Measurements from ENCODE around the gene SMIM13.

DNA sequence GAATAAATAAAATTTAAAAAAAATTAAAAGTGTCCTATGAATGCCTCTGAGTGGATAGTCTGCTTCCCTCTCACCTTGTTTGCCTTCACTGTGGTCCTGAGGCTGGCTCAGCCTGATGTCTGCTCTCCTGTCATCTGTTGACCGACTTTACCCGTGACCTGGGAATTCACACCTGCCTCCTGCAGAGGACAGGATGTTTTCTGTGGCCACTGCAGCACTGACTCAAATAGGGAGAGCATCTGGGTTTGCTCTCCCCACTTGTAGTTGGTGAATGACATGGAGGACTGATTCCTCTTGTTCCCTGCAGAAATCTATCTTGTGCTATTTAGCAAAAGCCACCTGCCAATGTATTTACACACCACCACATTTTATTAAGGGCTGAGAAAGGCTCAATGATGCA is 70.3 kb downstream of the SMIM13 start:
- TF ChIP-seq, protein P1, sequence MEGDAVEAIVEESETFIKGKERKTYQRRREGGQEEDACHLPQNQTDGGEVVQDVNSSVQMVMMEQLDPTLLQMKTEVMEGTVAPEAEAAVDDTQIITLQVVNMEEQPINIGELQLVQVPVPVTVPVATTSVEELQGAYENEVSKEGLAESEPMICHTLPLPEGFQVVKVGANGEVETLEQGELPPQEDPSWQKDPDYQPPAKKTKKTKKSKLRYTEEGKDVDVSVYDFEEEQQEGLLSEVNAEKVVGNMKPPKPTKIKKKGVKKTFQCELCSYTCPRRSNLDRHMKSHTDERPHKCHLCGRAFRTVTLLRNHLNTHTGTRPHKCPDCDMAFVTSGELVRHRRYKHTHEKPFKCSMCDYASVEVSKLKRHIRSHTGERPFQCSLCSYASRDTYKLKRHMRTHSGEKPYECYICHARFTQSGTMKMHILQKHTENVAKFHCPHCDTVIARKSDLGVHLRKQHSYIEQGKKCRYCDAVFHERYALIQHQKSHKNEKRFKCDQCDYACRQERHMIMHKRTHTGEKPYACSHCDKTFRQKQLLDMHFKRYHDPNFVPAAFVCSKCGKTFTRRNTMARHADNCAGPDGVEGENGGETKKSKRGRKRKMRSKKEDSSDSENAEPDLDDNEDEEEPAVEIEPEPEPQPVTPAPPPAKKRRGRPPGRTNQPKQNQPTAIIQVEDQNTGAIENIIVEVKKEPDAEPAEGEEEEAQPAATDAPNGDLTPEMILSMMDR (IDR thresholded peaks at IDR 0.05), result no peak
- no peak for TF ChIP-seq EP300 (IDR thresholded peaks at IDR 0.05)
